H7 (cell line): ENCODE data around the gene DDAH1. TPM values are rescaled to one million over a fixed set of nuclear protein-coding genes. Genes with fewer than 3 reads are reported as not detected.

Experiments used
- DNase-seq: peaks from one replicate; pipeline ENCODE4 v3.0.0; 2012
- H3K27me3 ChIP-seq: 2 replicates; pipeline ENCODE4 v1.6.0; 2011; ENCODE audit warnings: mild to moderate bottlenecking, low read length; ENCODE audit not compliant: control insufficient read depth, insufficient read depth
- H3K36me3 ChIP-seq: replicated peaks from 2 replicates; pipeline ENCODE4 v1.5.1; 2011; ENCODE audit warnings: low read length; ENCODE audit not compliant: control insufficient read depth, insufficient read depth
- H3K4me3 ChIP-seq: 2 replicates; pipeline ENCODE4 v1.5.1; 2011; ENCODE audit warnings: low read depth, mild to moderate bottlenecking, control low read depth, low read length, moderate library complexity; ENCODE audit not compliant: insufficient read depth
- total RNA-seq: library from RNA; depleted of rRNA; stranded (reverse); fragments of >200 nt; shearing (Covaris generic); gene quantifications from 2 replicates; pipeline ENCODE4 v1.2.3, GENCODE V29; 2014

The DDAH1 gene
- total RNA-seq, 1 experiment from 2014 or later: 33.3 TPM

DNA sequence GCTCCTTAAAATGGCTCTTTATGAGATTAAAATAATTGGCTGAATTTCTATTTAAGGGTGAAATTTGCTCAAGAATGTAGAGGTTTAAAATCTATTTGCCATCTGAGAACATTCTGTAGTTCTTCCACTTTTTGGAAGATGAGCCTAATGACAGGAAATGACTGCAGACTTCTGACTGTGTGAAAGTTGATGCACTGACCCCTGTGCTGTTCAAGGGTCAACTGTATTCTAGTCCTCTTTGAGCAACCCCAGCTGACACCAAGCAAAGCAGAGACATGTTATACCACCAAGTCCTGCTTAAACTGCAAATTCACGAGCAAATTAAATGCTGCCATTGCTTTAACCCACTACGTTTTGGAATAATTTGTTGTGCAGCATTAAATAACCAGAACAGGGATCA, 26.6 kb downstream of the DDAH1 start:
- no peak for DNase-seq
- H3K36me3 ChIP-seq: no peaks in the 10 kb centered on the region
- H3K4me3 ChIP-seq: no peak overlapping the region
- no peaks in the 10 kb centered on the region for H3K27me3 ChIP-seq

DNA sequence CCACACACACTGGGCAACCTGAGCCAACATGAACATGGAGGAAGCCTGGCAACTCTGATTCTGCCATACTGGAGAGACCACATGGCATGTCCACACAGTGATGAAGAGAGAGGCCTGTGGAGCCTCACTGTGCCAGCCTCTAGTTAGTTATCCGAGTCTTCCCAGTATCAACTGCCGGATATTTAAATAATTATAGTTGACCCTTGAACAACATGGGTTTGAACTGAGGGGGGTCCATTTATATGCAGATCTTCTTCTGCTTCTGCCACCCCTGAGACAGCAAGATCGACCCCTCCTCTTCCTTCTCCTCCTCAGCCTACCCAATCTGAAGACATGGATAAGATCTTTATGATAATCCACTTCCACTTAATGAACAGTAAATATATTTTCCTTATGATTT, 27.8 kb downstream of the DDAH1 start:
- H3K4me3 ChIP-seq: no peak overlapping the region
- no peaks in the 10 kb centered on the region for H3K27me3 ChIP-seq
- no peaks in the 10 kb centered on the region for H3K36me3 ChIP-seq
- no peak for DNase-seq

DNA sequence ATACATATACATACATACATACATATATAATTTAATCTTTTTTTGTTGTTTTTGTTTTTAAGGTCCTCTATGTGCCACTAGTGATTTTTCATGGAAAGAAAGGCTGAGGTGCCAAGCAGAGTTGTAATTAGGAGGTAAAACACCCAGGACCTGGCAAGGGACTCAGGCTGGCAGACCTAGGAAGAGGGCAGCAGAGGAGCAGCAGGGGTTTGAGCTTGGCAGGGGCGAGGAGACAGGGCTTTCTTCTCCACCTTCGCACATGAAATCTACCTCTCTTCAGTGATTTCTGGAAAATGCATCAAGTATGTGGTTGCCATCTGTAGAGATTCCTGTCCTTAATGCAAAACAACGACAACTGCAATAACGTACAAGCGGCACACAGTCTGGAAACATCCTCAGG, 31.9 kb downstream of the DDAH1 start:
- Histone ChIP-seq H3K4me3 (no peak overlapping the region), H3K27me3 (no peaks in the 10 kb centered on the region), H3K36me3 (no peaks in the 10 kb centered on the region)
- DNase-seq: no peak

DNA sequence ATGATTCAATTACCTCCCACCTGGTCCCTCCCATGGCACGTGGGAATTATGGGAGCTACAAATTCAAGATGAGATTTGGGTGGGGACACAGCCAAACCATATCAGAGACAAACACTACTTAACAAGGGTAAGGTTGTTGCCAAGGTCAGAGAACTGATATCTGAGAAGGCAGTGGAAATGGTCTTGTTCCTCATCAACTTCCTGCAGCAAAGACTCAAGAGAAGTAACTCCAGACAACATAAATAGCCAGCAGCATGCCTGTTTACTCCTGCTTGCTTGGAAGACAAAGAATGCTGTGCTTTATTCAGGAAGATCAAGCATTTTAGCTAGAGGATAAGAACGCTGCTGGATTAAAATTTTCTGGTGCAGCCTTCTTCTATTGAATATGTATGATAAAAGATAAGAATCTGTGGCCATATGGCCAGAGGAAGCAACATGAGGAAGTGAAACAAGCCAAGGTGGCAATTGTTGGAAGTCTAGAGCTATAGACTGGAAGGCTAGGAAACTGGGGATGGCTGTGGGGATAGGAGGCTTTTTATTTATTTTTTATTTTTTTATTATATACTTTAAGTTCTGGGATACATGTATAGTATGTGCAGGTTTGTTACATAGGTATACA, 36.4 kb downstream of the DDAH1 start:
- no peak for DNase-seq
- no peak overlapping the region for H3K4me3 ChIP-seq
- H3K27me3 ChIP-seq: no peaks in the 10 kb centered on the region
- H3K36me3 ChIP-seq: no peaks in the 10 kb centered on the region

DNA sequence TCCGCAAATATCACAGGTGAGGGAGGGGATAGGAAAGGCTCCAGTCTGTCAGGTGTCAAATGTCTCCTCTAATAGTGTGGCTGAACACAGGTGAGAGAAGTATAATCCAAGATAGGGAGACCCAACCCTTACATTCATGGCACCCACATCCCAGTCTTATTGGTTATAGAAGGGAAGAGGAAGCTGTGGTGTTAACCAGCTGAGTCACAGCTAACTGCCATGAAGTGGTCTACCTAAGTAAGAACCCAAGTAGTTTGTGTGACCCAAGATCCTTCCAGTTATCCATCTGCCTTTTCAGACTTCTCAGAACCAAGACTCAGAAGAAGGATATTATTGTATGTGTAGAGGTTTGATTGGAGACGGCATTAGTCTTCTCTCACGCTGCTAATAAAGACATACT, 37.1 kb downstream of the DDAH1 start:
- no peaks in the 10 kb centered on the region for H3K36me3 ChIP-seq

DNA sequence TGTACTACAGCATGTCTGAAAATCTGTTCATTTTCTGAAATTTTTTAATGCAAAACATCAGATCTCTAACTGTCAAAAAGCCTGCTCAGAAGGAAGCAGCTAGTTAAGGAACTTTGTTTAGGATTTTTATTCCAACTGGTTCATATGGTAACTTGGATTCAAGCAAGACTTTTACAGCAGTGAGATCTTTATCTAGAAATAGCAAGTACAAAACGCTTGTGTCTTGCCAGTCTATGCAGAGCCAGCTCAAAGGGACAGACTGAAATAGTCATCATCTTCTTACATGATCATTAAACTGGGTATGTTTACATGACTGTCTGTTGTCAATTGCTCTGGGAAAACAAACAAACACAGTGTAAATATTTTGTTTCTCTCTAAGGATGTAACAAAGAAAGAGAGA, 37.6 kb downstream of the DDAH1 start:
- Histone ChIP-seq H3K36me3 (no peaks in the 10 kb centered on the region), H3K4me3 (no peak overlapping the region), H3K27me3 (no peaks in the 10 kb centered on the region)
- DNase-seq: no peak

More for the DNA sequence above, 37.1 kb downstream of the DDAH1 start:
- Histone ChIP-seq H3K27me3 (no peaks in the 10 kb centered on the region), H3K4me3 (no peak overlapping the region)
- no peak for DNase-seq

DNA sequence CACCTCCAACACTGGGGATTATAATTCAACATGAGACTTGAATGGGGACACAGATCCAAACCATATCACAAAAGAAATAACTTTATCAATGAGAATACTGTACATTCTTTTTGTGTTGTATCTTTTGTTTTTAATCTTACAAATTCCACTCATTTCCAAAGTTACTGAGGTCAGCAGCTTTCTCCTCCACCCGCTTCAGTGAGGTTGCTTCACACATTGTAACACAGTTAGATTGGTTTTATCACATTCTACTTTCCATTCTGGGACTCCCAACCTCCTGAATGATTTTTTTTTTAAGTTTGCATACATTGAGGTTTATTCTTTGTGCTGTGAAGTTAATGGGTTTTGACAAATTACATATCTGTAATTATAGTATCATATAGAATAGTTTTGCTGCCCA, 43.8 kb downstream of the DDAH1 start:
- DNase-seq: no peak
- no peaks in the 10 kb centered on the region for H3K27me3 ChIP-seq
- no peaks in the 10 kb centered on the region; the same call in 1 of the 2 replicates for H3K36me3 ChIP-seq
- no peak overlapping the region for H3K4me3 ChIP-seq

DNA sequence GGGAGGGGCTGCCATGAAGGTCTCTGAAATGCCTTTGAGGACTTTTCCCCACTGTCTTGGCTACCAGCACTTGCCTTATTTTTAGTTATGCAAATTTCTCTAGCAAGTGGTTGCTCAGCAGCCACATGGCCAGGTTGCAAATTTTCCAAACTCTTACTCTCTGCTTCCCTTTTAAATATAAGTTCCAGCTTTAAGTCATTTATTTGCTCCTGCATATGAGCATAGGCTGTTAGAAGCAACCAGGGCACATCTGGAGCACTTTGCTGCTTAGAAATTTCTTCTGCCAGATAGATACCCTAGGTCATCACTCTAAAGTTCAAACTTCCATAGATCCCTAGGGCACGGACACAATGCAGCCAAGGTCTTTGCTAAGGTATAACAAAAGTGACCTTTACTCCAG, 44.8 kb downstream of the DDAH1 start:
- Histone ChIP-seq H3K36me3 (no peaks in the 10 kb centered on the region; the same call in 1 of the 2 replicates), H3K4me3 (no peak overlapping the region), H3K27me3 (no peaks in the 10 kb centered on the region)
- no peak for DNase-seq

DNA sequence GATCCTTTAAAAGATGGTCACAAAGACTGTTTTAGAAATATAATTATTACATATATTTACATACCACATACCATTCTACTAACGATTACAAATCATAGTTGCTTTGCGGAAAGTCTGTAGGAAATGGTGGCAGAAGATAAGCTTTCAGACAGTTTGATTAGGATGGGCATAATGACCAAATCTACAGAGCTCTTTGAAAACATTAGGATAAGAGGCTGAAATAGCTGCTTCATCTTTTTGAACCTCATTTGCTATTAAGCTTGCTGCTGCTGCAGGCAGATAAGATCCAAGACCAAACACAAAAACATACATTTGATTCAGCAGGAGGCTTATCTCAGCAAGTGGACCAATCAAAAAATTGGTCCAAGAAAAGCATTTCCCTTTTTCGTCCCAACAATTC, 47.1 kb downstream of the DDAH1 start:
- no peaks in the 10 kb centered on the region for H3K27me3 ChIP-seq
- H3K4me3 ChIP-seq: no peak overlapping the region
- H3K36me3 ChIP-seq: no peaks in the 10 kb centered on the region; the same call in 1 of the 2 replicates
- no peak for DNase-seq

DNA sequence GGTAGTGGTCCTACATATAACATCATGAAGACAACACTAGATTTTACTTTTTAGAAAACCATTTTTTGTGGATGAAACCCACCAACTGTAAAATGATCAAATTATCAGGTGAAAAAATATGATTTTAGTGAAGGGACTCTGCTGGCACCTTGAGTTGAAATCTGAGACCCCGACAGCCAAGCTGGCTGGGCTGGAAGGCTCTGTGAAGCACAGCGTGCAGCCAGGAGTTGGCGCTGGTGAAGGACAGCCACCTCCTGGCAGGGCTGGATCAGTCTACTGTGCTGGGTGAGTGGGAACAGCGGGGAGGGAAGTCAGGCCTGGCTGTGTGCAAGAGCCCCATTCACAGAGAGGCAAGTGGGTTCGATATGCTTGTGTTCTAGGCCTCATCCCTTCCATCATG, 47.9 kb downstream of the DDAH1 start:
- no peaks in the 10 kb centered on the region for H3K27me3 ChIP-seq
- peak; percentile 12 for DNase-seq
- H3K4me3 ChIP-seq: no peak overlapping the region
- no peaks in the 10 kb centered on the region; the same call in 1 of the 2 replicates for H3K36me3 ChIP-seq

DNA sequence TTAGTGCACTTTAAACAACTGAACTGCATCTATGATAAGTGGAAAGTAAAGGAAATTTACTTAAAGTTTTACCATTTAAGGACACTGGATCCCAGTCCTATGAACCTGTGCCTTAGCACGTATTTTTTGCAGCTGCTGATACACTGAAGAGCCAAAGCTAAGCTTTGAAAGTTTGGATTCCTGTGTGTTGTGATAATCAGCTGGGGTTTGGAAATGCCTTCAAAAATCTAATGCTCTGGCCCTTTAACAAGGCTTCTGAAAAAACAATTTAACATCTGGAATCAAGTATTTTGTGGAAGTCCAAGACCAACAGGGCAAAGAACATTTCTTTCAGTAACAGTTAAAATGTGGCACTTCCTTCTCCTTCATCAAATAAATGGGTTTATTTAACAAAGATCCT, 51.8 kb downstream of the DDAH1 start:
- no peaks in the 10 kb centered on the region for H3K36me3 ChIP-seq

DNA sequence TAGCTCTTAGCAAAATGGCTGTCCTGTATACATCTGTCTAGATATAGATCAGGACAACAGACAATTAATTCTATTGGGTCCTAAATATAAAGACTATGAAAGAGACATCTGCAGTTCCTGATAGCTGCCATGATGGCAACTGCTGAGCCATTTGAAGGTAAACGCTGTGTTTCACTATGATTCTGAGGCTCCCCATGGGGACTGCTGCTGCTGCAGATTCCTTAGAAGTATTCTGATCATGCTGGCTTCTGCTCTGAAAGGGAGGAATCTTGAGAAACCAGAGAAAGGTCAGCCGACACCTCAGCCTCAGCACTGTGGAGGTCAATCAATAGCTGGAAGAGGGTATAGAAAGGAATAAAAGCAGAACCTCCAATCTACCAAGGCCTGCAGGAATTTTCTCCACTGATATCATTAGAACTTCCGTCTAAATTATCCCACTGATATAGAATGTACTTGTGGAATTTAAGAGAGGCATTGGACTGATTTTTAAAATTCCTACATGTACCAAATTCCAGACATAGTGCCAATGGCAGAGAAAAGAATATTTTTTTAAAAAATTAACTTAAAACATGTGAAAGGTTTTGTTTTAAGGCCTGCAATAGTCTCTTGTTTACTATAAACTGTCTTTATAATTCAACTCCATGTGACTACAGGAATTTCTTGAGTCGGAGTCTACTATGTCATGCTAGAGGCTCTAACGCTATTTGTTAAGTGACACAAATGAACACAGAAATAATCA, 53.2 kb downstream of the DDAH1 start:
- Histone ChIP-seq H3K4me3 (no peak overlapping the region), H3K36me3 (no peaks in the 10 kb centered on the region), H3K27me3 (no peaks in the 10 kb centered on the region)
- peak; percentile 11 for DNase-seq

More for the DNA sequence above, 51.8 kb downstream of the DDAH1 start:
- Histone ChIP-seq H3K4me3 (no peak overlapping the region), H3K27me3 (no peaks in the 10 kb centered on the region)
- no peak for DNase-seq

DNA sequence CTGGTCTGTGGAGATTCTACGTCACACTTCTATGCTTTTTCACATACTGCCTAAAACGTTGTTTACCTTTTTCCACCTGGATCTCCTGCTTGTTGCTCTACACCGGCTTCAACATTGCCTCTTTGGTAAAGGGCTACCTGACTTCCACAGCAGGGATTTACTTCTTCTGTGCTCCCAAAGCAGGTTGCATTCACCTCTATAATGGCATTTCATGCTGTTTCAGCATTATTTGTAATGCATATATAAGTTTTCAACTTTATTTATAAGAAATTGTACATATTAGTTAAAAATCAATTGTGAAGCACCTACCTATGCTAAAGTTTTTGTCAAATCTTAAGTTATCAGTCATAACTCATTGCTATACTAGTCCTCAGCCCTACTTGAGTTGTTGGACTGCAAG, 55.4 kb downstream of the DDAH1 start:
- Histone ChIP-seq H3K4me3 (no peak overlapping the region), H3K27me3 (no peaks in the 10 kb centered on the region), H3K36me3 (no peaks in the 10 kb centered on the region)
- no peak for DNase-seq

DNA sequence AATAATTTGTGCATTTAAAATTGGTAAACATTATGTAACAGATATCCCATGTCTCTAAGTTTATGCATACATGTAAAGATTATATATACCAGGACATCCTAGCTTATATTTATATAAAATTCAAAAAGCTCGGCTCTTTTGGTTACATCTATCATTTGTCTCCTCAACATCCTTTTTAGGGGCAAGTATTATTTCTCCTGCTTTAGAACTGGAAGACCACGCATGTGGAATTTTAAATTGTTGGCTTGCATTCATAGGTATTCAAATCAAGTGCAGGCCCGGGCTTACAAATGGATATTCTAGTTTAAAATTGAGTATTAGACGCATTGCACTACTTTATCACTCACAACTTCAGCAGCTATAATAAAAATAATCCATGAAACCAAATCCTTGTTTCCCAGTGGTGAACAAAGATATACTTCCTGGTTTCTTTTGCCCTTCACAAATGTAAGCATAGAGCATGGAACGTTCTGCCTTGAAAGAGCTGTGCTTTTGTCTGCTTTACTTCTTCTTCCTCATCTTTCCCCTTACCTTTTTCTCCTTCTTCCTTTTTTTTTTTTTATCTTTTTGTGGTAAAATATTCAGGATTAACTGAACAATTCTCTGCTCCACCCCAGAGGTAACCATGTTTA, 57.1 kb downstream of the DDAH1 start:
- no peaks in the 10 kb centered on the region for H3K36me3 ChIP-seq
- no peaks in the 10 kb centered on the region for H3K27me3 ChIP-seq
- no peak for DNase-seq
- H3K4me3 ChIP-seq: no peak overlapping the region

DNA sequence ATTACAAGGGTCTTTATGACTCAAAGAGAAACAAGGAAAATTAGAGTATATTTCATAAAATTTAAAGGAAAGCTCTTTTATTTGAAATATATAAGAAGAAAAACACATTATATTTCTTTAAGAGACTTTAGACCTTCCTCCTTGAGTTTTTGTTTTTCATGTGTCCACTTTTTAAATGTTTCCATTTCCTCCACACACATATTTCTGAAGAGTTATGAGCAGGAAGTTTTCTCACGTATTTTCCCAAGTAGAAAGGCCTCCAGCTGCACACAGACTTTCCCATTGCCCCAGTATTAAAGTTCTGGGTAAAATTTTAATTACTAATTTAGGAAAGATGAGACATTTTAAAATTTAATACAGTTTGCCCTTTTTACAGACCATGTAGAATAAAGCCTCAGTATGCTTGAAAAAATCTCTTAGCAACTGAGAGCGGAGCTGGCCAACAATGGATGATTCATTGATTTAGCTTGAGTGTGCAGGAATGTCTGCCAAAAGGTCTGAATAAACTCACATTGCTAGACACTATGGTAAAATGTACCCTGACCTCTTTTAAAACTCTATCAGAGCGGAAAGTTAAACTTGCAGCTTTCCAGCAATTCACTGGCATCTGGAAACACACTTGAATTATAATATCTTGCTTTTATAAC, 57.9 kb downstream of the DDAH1 start:
- Histone ChIP-seq H3K4me3 (no peak overlapping the region), H3K36me3 (no peaks in the 10 kb centered on the region), H3K27me3 (no peaks in the 10 kb centered on the region)
- no peak for DNase-seq
